ENCODE measurements around the gene TGM1.
A peak's percentile ranks its signal among the peaks of the same experiment; 100 is the strongest.

The TGM1 gene

GRCh38 chr14:24262821-24263733, at the start of gene TGM1:
TGM1 (minus strand) TSS chr14:24263177; CDS start chr14:24262352, 825 bp downstream.
- Histone ChIP-seq H3K4me3 (ENCODE audit: low read depth, low read length) (no peak within 1 kb of the TSS), H3K36me3 (ENCODE audit: control insufficient read depth in 2 of 2, insufficient read depth in 1 of 2, low read length in 2 of 2) (peaks cover 0 to 27% of the 10 kb centered on the region in 2 experiments; a peak in 1 of 3 replicates), H3K27ac (ENCODE audit: extremely low read depth, low read depth, low read length) (no peak within 1 kb of the TSS), H3K4me1 (ENCODE audit: control insufficient read depth, insufficient read depth, low read length) (no peaks in the 10 kb centered on the region), H3K9me3 (ENCODE audit: control insufficient read depth, insufficient read depth, low read depth, low read length) (no peaks in the 10 kb centered on the region)
- POLR2A ChIA-PET = interaction anchor here (3.2 to 3.6 kb wide), 2 partner anchors 8 to 20 kb away, joined by 14 to 16 read pairs; partner anchors contain the start of genes RABGGTA and TINF2
- CTCF ChIA-PET = interaction anchor here (1.0 to 1.4 kb wide), 4 partner anchors 18 to 89 kb away, joined by 3 to 6 read pairs (median 4); partner anchors contain the start of gene TINF2
- TF ChIP-seq PRDM2 (tag by site-specific recombination; IDR thresholded peaks at IDR 0.05; ENCODE audit: borderline replicate concordance) (no peak), ZNF707 (tag by site-specific recombination; IDR thresholded peaks at IDR 0.05) (no peak), ZFHX2 (tag by site-specific recombination; conservative IDR thresholded peaks at IDR 0.05) (no peak), ZNF23 (tag by site-specific recombination; IDR thresholded peaks at IDR 0.05; ENCODE audit: borderline replicate concordance) (no peak), SP3 (tag by site-specific recombination; IDR thresholded peaks at IDR 0.05) (0 out of 2 replicates have a peak, but pooled peaks have one; percentile 33), ZNF747 (tag by site-specific recombination; IDR thresholded peaks at IDR 0.05) (no peak)

GRCh38 chr14:24311837-24312615, 49.0 kb upstream of the TGM1 start:
- Histone ChIP-seq H3K4me1 (ENCODE audit: control insufficient read depth, insufficient read depth, low read length) (no peaks in the 10 kb centered on the region), H3K36me3 (ENCODE audit: control insufficient read depth in 2 of 2, insufficient read depth in 1 of 2, low read length in 2 of 2) (peaks cover 0 to 54% of the 10 kb centered on the region in 2 experiments; a peak in 2 of 3 replicates), H3K4me3 (ENCODE audit: low read depth, low read length) (no peak overlapping the region), H3K9me3 (ENCODE audit: control insufficient read depth, insufficient read depth, low read depth, low read length) (no peaks in the 10 kb centered on the region), H3K27ac (ENCODE audit: extremely low read depth, low read depth, low read length) (no peak overlapping the region)
- POLR2A ChIA-PET = interaction anchor here (1.1 kb wide), 1 partner anchor 70 kb away, joined by 3 read pairs; the partner anchor contains the start of gene TINF2
- CTCF ChIA-PET = interaction anchor here (0.8 to 0.9 kb wide), 2 partner anchors 11 to 16 kb away, joined by 3 read pairs; no protein-coding TSS in a partner anchor
- TF ChIP-seq ZNF248 (tag by site-specific recombination; IDR thresholded peaks at IDR 0.05) = no peak

- POLR2A ChIA-PET = interaction anchor here (1.1 kb wide), 1 partner anchor 69 kb away, joined by 3 read pairs; the partner anchor contains the start of gene TINF2
- Histone ChIP-seq H3K36me3 (ENCODE audit: control insufficient read depth in 2 of 2, insufficient read depth in 1 of 2, low read length in 2 of 2) (peaks cover 0 to 65% of the 10 kb centered on the region in 2 experiments; a peak in 2 of 3 replicates), H3K4me1 (ENCODE audit: control insufficient read depth, insufficient read depth, low read length) (no peaks in the 10 kb centered on the region), H3K27ac (ENCODE audit: extremely low read depth, low read depth, low read length) (no peak within 1 kb of the TSS), H3K9me3 (ENCODE audit: control insufficient read depth, insufficient read depth, low read depth, low read length) (no peaks in the 10 kb centered on the region), H3K4me3 (ENCODE audit: low read depth, low read length) (no peak within 1 kb of the TSS)
- CTCF ChIA-PET = interaction anchor here (0.5 to 4.7 kb wide), 5 partner anchors 11 to 827 kb away, joined by 3 to 70 read pairs (median 3); partner anchors contain the start of genes DHRS1, NOP9, RABGGTA and TINF2
- TF ChIP-seq ZNF155 (tag by site-specific recombination; IDR thresholded peaks at IDR 0.05) (no peak), ZBTB20 (tag by site-specific recombination; IDR thresholded peaks at IDR 0.05) (no peak), ZNF175 (tag by site-specific recombination; IDR thresholded peaks at IDR 0.05) (no peak)
Measured at GRCh38 chr14:24310646-24311604, 47.9 kb upstream of the TGM1 start, which contains the start of gene LTB4R. LTB4R (plus strand) TSS chr14:24311502; CDS start chr14:24315652, 4,150 bp downstream.

All from HEK293 (cell line).